HS-5 (cell line): ENCODE data around the gene GJC2.
"Not testable (repeated sequence)": the region's sequence is repeated elsewhere in the genome, so short reads cannot be mapped to it uniquely, and the experiment has no call there.

ENCODE experiments used
- DNase-seq: peaks from one replicate; pipeline ENCODE4 v3.0.0-alpha.2; 2012; ENCODE audit warnings: low read depth

Gene GJC2

GRCh38 chr1:228149406-228150119 is at the start of gene GJC2:
GJC2 (plus strand) TSS chr1:228149930; CDS start chr1:228157759, 7,829 bp downstream.
- no peak for DNase-seq

GRCh38 chr1:228100822-228101613 is 48.7 kb upstream of the GJC2 start:
- no peak for DNase-seq

- no peak for DNase-seq
These were observed 48.1 kb upstream of the GJC2 start for GRCh38 chr1:228101614-228101993.

GRCh38 chr1:228101994-228102790 is 47.5 kb upstream of the GJC2 start:
- DNase-seq, result no peak

- DNase-seq, result peak; percentile 68
These were observed 46.7 kb upstream of the GJC2 start, which contains the start of gene C1orf35 for GRCh38 chr1:228102791-228103620. C1orf35 (minus strand) TSS chr1:228103325; CDS start chr1:228103227, 98 bp downstream.

- no peak for DNase-seq
These were observed 45.0 kb upstream of the GJC2 start for GRCh38 chr1:228104526-228105269.

GRCh38 chr1:228105270-228105995 is 44.3 kb upstream of the GJC2 start:
- DNase-seq, result no peak

GRCh38 chr1:228105996-228106799 is 43.5 kb upstream of the GJC2 start:
- DNase-seq, result no peak

- DNase-seq, result no peak
These were observed 43.0 kb upstream of the GJC2 start for GRCh38 chr1:228106800-228107054.

GRCh38 chr1:228107636-228108035 is 42.1 kb upstream of the GJC2 start:
- DNase-seq, result no peak

GRCh38 chr1:228108055-228108690 is 41.6 kb upstream of the GJC2 start:
- no peak for DNase-seq

- DNase-seq, result no peak
These were observed 41.0 kb upstream of the GJC2 start for GRCh38 chr1:228108742-228109072.

GRCh38 chr1:228109073-228109961 is 40.4 kb upstream of the GJC2 start, which contains the start of gene MRPL55:
MRPL55 (minus strand) TSS chr1:228109299; CDS start chr1:228108260, 1,039 bp downstream.
- DNase-seq, result peak; percentile 76

- no peak for DNase-seq
These were observed 39.7 kb upstream of the GJC2 start for GRCh38 chr1:228109962-228110488.

- DNase-seq, result no peak
These were observed 39.2 kb upstream of the GJC2 start for GRCh38 chr1:228110556-228110955.

GRCh38 chr1:228111315-228111714 is 38.4 kb upstream of the GJC2 start:
- not testable (repeated sequence) for DNase-seq

- no peak for DNase-seq
These were observed 37.6 kb upstream of the GJC2 start for GRCh38 chr1:228112167-228112566.

- no peak for DNase-seq
These were observed 37.1 kb upstream of the GJC2 start for GRCh38 chr1:228112617-228113016.
